ENCODE data around the gene KRTAP10-5. TPM values are rescaled to one million over a fixed set of nuclear protein-coding genes. Genes with fewer than 3 reads are reported as not detected.

The KRTAP10-5 gene
- polyA plus RNA-seq, 1 experiment = not detected

- no peak overlapping the region for H3K4me3 ChIP-seq (ENCODE audit: low read depth, low read length)
- CTCF ChIA-PET = interaction anchor here (0.6 kb wide), 1 partner anchor 398 kb away, joined by 3 read pairs; no protein-coding TSS in a partner anchor
- no peak for DNase-seq (ENCODE audit: low read depth, low spot score)
Observed at GRCh38 chr21:44530221-44530902, 50.0 kb downstream of the KRTAP10-5 start.

GRCh38 chr21:44529503-44530125 is 50.8 kb downstream of the KRTAP10-5 start:
- CTCF ChIA-PET = interaction anchor here (0.6 kb wide), 1 partner anchor 398 kb away, joined by 3 read pairs; no protein-coding TSS in a partner anchor
- Histone ChIP-seq H3K4me3 (ENCODE audit: low read depth, low read length) (no peak overlapping the region), H3K9me3 (ENCODE audit: control insufficient read depth, insufficient read depth, low read length) (peaks cover 79% of the 10 kb centered on the region), H3K27me3 (ENCODE audit: control insufficient read depth, insufficient read depth, low read length) (no peaks in the 10 kb centered on the region), H3K27ac (ENCODE audit: low read depth, low read length) (no peak overlapping the region)
- POLR2A ChIA-PET = no interaction called here
- no peak for TF ChIP-seq CTCF (IDR thresholded peaks at IDR 0.05; ENCODE audit: low read depth, low read length)
- DNase-seq (ENCODE audit: low read depth, low spot score) = no peak

More at GRCh38 chr21:44530221-44530902, 50.0 kb downstream of the KRTAP10-5 start:
- Histone ChIP-seq H3K9me3 (ENCODE audit: control insufficient read depth, insufficient read depth, low read length) (peaks cover 76% of the 10 kb centered on the region), H3K27ac (ENCODE audit: low read depth, low read length) (no peak overlapping the region), H3K27me3 (ENCODE audit: control insufficient read depth, insufficient read depth, low read length) (no peaks in the 10 kb centered on the region)
- POLR2A ChIA-PET = no interaction called here
- TF ChIP-seq CTCF (IDR thresholded peaks at IDR 0.05; ENCODE audit: low read depth, low read length) = no peak

Other genes with a start within 250 kb of the KRTAP10-5 start
- gene CFAP410, start 241.2 kb downstream of the KRTAP10-5 start, polyA plus RNA-seq (2011; rRNA removed) = 3.7 and 7.1 TPM in 2 replicates
- gene TRPM2, start 227.0 kb downstream of the KRTAP10-5 start, polyA plus RNA-seq (2011; rRNA removed) = not detected in 2 replicates
- 0.10 and 0.14 TPM in 2 replicates for gene LRRC3, start 125.1 kb downstream of the KRTAP10-5 start, polyA plus RNA-seq (2011; rRNA removed)
- not detected in 2 replicates for gene KRTAP10-1, start 40.4 kb downstream of the KRTAP10-5 start, polyA plus RNA-seq (2011; rRNA removed)
- gene KRTAP10-2, start 29.1 kb downstream of the KRTAP10-5 start, polyA plus RNA-seq (2011; rRNA removed) = not detected in 2 replicates
- gene KRTAP10-3, start 21.8 kb downstream of the KRTAP10-5 start, polyA plus RNA-seq (2011; rRNA removed) = not detected in 2 replicates
- gene KRTAP10-4, start 6.9 kb downstream of the KRTAP10-5 start, polyA plus RNA-seq (2011; rRNA removed) = not detected in 2 replicates
- gene KRTAP10-6, start 11.9 kb upstream of the KRTAP10-5 start, polyA plus RNA-seq (2011; rRNA removed) = not detected in 2 replicates
- gene KRTAP10-7, start 20.0 kb upstream of the KRTAP10-5 start, polyA plus RNA-seq (2011; rRNA removed) = not detected in 2 replicates
- not detected in 2 replicates for gene KRTAP10-8, start 31.5 kb upstream of the KRTAP10-5 start, polyA plus RNA-seq (2011; rRNA removed)
- not detected in 2 replicates for gene KRTAP10-9, start 46.5 kb upstream of the KRTAP10-5 start, polyA plus RNA-seq (2011; rRNA removed)
- not detected in 2 replicates for gene KRTAP10-10, start 56.8 kb upstream of the KRTAP10-5 start, polyA plus RNA-seq (2011; rRNA removed)
- gene KRTAP10-11, start 65.8 kb upstream of the KRTAP10-5 start, polyA plus RNA-seq (2011; rRNA removed) = not detected in 2 replicates
- gene KRTAP12-4, start 74.1 kb upstream of the KRTAP10-5 start, polyA plus RNA-seq (2011; rRNA removed) = not detected in 2 replicates
- not detected in 2 replicates for gene KRTAP12-3, start 77.3 kb upstream of the KRTAP10-5 start, polyA plus RNA-seq (2011; rRNA removed)
- not detected in 2 replicates for gene KRTAP12-2, start 86.3 kb upstream of the KRTAP10-5 start, polyA plus RNA-seq (2011; rRNA removed)
- not detected in 2 replicates for gene KRTAP12-1, start 101.6 kb upstream of the KRTAP10-5 start, polyA plus RNA-seq (2011; rRNA removed)
- not detected in 2 replicates for gene KRTAP10-12, start 116.6 kb upstream of the KRTAP10-5 start, polyA plus RNA-seq (2011; rRNA removed)
- gene TSPEAR, start 131.0 kb upstream of the KRTAP10-5 start, polyA plus RNA-seq (2011; rRNA removed) = not detected in 2 replicates
- gene UBE2G2, start 221.2 kb upstream of the KRTAP10-5 start, polyA plus RNA-seq (2011; rRNA removed) = 60.9 and 62.2 TPM in 2 replicates
- 113 and 134 TPM in 2 replicates for gene SUMO3, start 237.5 kb upstream of the KRTAP10-5 start, polyA plus RNA-seq (2011; rRNA removed)

All from AG04450 (cell line).